GM12874 (cell line): ENCODE measurements around the gene ARHGEF3.

ENCODE experiments used
- CTCF ChIP-seq: IDR thresholded peaks from 2 replicates; pipeline ENCODE4 v1.5.1; 2011; ENCODE audit warnings: low read depth, mild to moderate bottlenecking, control low read depth, low read length, moderate library complexity; ENCODE audit not compliant: insufficient read depth

Gene ARHGEF3

DNA sequence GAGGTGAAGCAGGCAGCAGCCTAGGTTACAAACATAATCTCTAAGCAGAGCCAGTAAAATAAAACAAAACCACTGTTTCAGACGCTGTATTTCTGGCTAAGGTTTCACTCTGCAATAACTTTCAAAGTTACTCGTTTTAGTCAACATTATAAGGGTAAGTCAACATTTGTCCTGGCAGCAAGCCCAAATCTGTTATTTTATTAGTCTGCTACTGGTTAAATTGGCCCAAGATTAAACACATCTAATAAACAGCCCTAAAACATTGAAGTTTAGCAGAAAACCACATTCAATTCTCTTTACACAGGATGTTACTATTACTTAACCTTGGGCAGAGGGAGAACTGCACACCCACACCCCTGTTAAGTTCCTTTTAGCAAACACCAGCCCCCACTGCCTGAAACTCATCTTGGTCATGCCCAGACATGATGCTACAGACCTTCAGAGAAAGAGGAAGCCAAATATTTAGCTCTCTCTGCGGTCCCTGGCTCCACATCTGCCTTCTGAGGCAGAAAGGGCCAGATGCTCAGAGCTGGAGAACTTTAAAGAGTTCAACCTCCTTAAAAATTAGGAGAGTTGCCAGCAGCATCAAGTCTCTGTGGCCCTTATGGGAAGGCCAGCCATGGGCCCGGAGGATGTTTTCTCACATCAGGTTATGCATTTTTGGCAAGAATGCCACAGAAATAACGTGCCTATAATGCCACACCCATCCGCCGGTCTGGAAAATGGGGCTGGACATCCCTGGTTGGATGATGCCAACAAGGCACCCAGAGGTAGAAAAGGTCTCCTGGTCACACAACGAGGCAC is 17.9 kb downstream of the ARHGEF3 start:
- no peak for TF ChIP-seq CTCF

- TF ChIP-seq CTCF, result no peak
These were observed 18.8 kb downstream of the ARHGEF3 start for GRCh38 chr3:56782906-56783305.

DNA sequence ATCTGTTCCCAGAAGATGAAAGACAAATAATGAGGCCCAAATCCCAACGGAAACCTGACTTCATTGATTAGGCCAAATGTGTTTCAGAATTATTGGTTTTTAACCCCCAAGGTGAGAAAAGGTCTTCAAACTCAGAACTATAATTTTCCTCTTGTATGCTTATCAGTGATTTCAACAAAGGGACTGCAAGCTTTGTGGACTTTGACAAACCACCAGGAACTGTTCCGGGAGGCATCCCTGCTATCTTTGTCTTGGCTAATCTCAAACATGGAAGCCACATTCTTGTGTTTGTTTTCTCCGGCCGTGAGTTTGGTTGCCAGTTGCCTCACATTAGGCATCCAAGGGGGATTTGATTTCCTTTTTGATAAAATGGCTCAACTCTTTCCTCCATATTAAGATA is 19.5 kb downstream of the ARHGEF3 start:
- TF ChIP-seq CTCF, result no peak

- TF ChIP-seq CTCF, result no peak
These were observed 20.0 kb downstream of the ARHGEF3 start for GRCh38 chr3:56781762-56782161.

- no peak for TF ChIP-seq CTCF
These were observed 20.8 kb downstream of the ARHGEF3 start for GRCh38 chr3:56780936-56781335.

- TF ChIP-seq CTCF, result no peak
These were observed 22.9 kb downstream of the ARHGEF3 start for GRCh38 chr3:56778893-56779292.

- no peak for TF ChIP-seq CTCF
These were observed 25.2 kb downstream of the ARHGEF3 start for GRCh38 chr3:56776556-56776950.
